BE2C (cell line): ENCODE measurements around the gene MOK.

Experiments used
- DNase-seq: peaks from one replicate; pipeline ENCODE4 v3.0.0-alpha.2; 2020
- H3K27me3 ChIP-seq: fragments of 250-450 bp; sonication (Bioruptor Pico); 2 replicates; pipeline ENCODE4 v1.5.1; 2020; ENCODE audit warnings: mild to moderate bottlenecking
- H3K36me3 ChIP-seq: fragments of 250-450 bp; sonication (Bioruptor Pico); 2 replicates; pipeline ENCODE4 v1.5.1; 2020; ENCODE audit warnings: mild to moderate bottlenecking
- H3K4me1 ChIP-seq: fragments of 250-450 bp; sonication (Bioruptor Pico); 2 replicates; pipeline ENCODE4 v1.5.1; 2020
- H3K4me3 ChIP-seq: 2 replicates; pipeline ENCODE4 v1.5.1; 2011; ENCODE audit warnings: low read depth, low read length
- H3K9me3 ChIP-seq: fragments of 250-450 bp; sonication (Bioruptor Pico); 2 replicates; pipeline ENCODE4 v1.5.1; 2020
- CTCF ChIP-seq: IDR thresholded peaks from 2 replicates; pipeline ENCODE4 v1.5.1; 2012; ENCODE audit warnings: mild to moderate bottlenecking, low read depth, low read length

The MOK gene

GRCh38 chr14:102346645-102347044 lies 41.7 kb upstream of the MOK start:
- H3K36me3 ChIP-seq, result peaks cover 56% of the 10 kb centered on the region
- H3K27me3 ChIP-seq, result no peaks in the 10 kb centered on the region
- no peaks in the 10 kb centered on the region for H3K4me1 ChIP-seq

GRCh38 chr14:102345232-102345631 lies 40.3 kb upstream of the MOK start:
- H3K4me1 ChIP-seq, result no peaks in the 10 kb centered on the region
- no peak for TF ChIP-seq CTCF
- no peak overlapping the region for H3K4me3 ChIP-seq
- H3K36me3 ChIP-seq, result peaks cover 59% of the 10 kb centered on the region
- no peaks in the 10 kb centered on the region for H3K9me3 ChIP-seq
- no peak for DNase-seq
- H3K27me3 ChIP-seq, result no peaks in the 10 kb centered on the region

More at GRCh38 chr14:102346645-102347044, 41.7 kb upstream of the MOK start:
- Histone ChIP-seq H3K9me3 (no peaks in the 10 kb centered on the region), H3K4me3 (no peak overlapping the region)
- DNase-seq, result no peak
- TF ChIP-seq CTCF, result no peak

- H3K36me3 ChIP-seq, result peaks cover 55% of the 10 kb centered on the region
- H3K9me3 ChIP-seq, result no peaks in the 10 kb centered on the region
- H3K4me1 ChIP-seq, result no peaks in the 10 kb centered on the region
- no peaks in the 10 kb centered on the region for H3K27me3 ChIP-seq
- no peak for DNase-seq
- no peak for TF ChIP-seq CTCF
- no peak overlapping the region for H3K4me3 ChIP-seq
Observed at GRCh38 chr14:102344485-102344884, 39.5 kb upstream of the MOK start.

DNA sequence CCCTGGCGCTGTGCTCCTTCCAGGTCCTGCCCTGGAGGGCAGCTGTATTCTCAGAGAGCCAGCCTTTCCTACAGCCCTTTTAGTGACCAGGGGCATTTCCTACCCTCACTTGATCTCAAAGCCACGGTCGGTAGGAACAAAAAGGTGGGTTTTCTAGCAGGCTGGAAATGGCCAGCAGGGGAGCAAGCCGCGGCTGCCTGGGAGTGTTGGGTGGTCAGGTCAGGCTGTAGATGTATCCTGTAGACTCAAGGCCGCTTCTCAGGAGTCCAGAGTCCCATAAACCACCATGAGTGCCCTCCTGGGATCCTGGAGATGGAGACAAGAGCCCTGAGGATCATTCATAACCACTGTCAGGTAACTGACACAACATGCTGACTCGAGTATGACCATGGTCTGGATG lies 39.1 kb upstream of the MOK start:
- no peaks in the 10 kb centered on the region for H3K9me3 ChIP-seq
- TF ChIP-seq CTCF, result no peak
- no peak overlapping the region for H3K4me3 ChIP-seq
- H3K36me3 ChIP-seq, result peaks cover 52% of the 10 kb centered on the region
- no peak for DNase-seq
- no peaks in the 10 kb centered on the region for H3K4me1 ChIP-seq
- H3K27me3 ChIP-seq, result no peaks in the 10 kb centered on the region

GRCh38 chr14:102342238-102342637 lies 37.3 kb upstream of the MOK start:
- Histone ChIP-seq H3K4me3 (no peak overlapping the region), H3K4me1 (no peaks in the 10 kb centered on the region), H3K36me3 (peaks cover 39% of the 10 kb centered on the region), H3K27me3 (no peaks in the 10 kb centered on the region), H3K9me3 (no peaks in the 10 kb centered on the region)
- DNase-seq, result no peak
- TF ChIP-seq CTCF, result no peak

- Histone ChIP-seq H3K9me3 (no peaks in the 10 kb centered on the region), H3K27me3 (no peaks in the 10 kb centered on the region), H3K4me3 (no peak overlapping the region), H3K36me3 (peaks cover 34% of the 10 kb centered on the region), H3K4me1 (no peaks in the 10 kb centered on the region)
- no peak for DNase-seq
- TF ChIP-seq CTCF, result no peak
Observed at GRCh38 chr14:102341566-102341965, 36.6 kb upstream of the MOK start.
